GM19099 (cell line): ENCODE data around the gene CARTPT.

Experiments used
- POLR2A ChIP-seq: IDR thresholded peaks from 3 replicates; pipeline ENCODE4 v1.6.1; 2011; ENCODE audit warnings: low read depth; ENCODE audit not compliant: insufficient read length; ENCODE audit errors: extremely low read depth

CARTPT gene

DNA sequence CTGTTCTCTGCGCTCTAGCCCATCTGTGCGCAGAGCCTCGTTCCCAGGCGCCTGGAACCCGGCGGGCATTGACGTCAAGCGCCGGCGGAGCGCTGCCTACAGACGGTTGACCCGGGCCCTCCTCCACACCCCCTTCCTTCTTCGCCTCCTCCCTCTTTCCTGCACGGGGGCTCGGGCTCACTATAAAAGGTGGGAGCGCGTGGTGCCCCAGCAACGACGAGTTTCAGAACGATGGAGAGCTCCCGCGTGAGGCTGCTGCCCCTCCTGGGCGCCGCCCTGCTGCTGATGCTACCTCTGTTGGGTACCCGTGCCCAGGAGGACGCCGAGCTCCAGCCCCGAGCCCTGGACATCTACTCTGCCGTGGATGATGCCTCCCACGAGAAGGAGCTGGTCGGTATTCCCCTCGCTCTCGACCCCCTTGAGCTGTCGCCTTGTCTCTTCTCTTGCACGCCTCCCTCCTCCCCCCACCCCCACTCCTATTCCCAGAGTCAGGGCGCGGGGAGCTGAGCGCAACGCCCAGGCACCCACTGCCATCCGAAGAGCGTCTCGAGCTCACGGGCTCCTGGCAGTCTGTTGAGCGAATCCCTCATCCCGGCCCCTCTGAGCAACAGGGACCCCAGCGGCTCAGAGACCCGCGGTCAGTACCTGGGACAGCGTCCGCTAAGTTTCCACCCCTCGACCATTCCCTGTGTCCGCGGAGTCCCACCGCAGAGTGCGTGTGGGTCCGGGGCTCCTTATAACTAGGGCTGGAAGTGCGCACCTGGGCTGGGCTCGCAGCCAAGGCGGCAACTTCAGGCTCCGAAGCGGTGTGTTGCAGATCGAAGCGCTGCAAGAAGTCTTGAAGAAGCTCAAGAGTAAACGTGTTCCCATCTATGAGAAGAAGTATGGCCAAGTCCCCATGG is at the start of gene CARTPT:
CARTPT (plus strand) TSS at position 213 of the 902 bp plus-strand sequence; CDS start at position 232, 19 bp downstream.
- TF ChIP-seq POLR2A: no peak

DNA sequence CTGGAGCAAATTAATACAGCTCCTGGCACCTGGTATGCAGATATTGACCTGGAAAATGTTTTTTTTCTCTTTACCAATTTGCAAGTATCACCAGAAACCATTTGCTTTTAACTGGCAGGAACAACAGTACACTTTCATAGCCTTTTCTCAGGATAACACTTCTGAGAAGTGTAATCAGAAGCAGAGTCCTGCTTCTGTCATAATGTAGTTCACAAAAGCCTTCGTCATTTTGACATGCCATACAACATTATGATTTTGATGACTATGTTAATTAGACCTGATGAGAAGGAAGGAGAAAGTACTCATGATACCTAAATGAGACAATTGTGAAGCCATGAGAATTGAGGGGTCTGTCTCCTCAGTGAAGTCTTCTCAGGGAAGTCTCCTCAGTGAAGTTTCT is 41.1 kb upstream of the CARTPT start:
- no peak for TF ChIP-seq POLR2A

DNA sequence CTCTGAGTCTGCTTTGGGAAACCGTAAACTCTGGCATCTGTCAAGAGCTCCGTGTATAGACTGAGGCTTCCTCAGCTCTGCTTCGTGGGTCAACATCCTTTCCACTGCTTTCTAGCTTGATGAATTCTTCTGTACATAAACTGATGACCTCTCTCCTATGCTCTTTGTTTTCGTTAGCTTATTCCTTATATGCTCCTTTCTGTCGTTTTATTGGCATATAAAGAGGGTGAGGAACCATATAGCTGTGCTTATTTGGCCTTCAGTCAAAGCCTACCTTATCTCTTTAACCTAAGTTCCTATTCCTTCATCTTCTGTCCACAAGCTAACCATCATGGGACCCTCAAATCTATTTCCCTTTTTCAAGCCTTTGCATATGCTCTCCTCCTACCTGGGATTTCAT is 39.4 kb upstream of the CARTPT start:
- TF ChIP-seq POLR2A: no peak

DNA sequence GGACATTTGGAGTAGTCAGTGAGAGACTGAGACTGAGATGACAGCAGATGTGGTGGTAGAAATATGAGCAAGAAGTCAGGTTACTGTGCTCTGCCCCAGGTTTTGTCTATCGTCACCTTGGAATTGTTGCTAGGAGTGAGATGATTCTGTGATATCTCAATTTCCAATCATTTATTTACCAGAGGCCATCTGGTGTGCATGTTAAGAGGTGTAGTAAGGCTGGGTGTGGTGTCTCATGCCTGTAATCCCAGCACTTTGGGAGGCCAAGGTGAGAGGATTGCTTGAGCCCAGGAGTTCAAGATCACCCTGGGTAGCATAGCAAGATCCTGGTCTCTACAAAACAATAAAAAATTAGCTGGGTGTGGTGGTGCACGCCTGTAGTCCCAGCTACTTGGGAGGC is 38.6 kb upstream of the CARTPT start:
- TF ChIP-seq POLR2A: no peak

DNA sequence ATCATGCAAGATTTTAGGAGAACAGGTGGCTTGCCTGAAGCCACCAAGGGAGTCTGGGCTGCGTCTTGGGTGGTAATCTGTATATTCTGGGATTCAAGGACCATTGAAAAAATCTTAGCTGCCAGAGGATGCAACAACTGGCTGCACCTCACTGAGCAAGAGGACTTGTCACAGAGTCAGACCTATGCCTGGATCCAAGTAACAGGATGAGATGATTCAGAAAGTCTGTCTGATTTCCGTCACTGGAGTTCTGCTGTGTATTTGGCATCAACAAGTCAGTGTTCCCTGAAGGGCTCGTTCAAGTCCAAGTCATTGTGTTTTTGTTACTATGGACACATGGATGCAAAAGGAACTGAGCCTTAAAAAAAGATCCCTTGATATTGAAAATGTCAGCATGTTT is 37.8 kb upstream of the CARTPT start:
- TF ChIP-seq POLR2A: no peak

DNA sequence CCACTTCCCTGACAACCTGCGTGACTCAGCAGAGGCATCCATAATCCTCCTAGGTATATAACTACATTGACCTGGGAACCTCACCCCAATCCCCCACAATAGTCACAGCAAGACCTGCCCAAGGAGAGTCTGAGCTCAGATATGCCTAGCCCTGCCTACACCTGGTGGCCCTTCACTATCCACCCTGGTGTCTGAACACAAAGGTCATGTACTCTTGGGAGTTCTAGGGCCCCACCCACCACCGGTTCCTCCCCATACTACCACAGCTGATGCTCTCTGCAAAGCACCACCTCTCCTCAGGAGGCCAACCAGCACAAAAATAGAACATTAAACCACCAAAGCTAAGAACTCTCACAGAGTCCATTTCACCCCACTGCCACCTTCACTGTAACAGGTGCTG is 34.8 kb upstream of the CARTPT start:
- TF ChIP-seq POLR2A: no peak

DNA sequence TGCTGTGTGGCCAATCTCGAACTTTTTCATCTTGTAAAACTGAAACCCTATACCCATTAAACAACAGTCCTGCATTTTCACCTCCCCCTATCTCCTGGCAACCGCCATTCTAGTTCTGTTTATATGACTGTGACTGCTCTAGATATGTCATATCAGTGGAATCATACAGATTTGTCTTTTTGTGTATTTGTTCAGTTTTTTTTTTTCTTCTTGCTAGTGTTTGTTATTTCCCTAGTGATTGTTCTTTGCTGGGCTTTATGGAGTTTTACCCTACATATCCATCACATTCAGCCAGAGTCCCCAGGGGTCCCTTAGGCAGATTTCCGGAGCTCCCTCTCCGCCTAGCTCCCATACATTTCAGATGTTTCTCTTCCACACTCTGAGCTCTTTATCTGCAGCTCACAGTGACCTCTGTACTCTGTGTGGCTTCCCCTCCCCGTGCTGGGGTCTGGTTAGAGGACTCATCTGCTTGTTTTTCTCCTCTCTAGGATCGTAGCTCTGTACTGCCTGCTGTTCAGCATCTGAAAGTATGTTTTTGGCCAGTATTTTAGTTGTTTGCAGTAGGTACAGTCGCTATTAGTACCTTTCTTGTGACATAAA is 25.1 kb upstream of the CARTPT start:
- no peak for TF ChIP-seq POLR2A

DNA sequence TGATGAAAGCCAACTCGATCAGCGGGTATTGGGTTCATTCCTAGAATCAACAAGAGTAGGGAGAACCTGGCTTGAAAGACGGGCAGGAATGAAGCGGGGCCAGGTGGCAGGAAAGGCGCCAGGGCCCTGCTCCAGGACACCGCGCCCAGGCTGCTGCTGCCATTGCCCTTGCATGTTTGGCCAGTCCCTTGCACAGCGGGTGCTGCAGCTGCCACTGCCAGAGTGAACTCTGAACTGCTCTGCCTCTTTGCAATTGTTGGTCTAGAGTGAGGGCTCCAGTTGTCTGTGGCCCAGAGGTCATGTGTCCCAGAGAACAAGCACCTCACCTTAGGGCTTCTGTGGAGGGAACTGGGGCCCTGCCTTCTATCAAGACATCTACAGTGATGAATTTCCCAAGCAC is 24.0 kb upstream of the CARTPT start:
- TF ChIP-seq POLR2A: no peak

DNA sequence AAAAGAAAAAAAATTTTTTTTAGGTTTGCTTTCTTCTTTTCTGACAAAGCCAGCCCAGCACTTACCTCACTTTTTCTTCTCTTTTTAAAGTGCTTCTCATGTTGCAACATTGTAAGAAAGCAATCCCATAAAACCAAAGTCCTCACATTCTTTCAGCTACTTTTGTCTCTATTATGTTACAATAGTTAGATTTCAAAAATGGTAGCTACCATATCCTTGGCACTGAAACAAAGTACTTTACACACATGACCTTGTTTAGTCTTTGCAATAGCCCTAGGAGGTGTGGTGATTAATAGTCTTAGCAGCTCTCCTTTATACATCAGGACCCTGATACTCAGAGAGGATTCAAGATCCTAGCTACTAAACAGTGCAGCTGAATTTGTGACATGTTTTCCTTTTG is 23.5 kb upstream of the CARTPT start:
- TF ChIP-seq POLR2A: no peak

DNA sequence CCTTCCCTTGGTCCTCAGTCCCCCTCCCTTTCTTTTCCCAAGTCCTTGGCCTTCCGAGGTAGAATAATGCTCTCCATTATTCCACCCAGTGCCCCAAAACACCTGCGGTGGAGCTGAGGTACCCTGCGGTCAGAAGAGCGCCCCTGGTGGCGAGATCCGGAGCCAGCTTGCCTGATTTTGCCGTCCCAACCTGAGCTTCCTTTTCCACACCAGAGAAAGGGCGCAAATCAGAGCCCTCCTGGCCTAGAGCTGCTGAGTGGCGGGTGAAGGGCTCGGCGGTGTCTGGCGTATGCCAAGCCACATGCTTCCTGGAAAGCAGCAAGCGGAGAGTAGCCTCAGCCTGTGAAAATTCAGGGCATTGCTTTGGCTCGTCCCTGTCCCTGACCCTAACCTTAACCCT is 21.1 kb upstream of the CARTPT start:
- TF ChIP-seq POLR2A: no peak

DNA sequence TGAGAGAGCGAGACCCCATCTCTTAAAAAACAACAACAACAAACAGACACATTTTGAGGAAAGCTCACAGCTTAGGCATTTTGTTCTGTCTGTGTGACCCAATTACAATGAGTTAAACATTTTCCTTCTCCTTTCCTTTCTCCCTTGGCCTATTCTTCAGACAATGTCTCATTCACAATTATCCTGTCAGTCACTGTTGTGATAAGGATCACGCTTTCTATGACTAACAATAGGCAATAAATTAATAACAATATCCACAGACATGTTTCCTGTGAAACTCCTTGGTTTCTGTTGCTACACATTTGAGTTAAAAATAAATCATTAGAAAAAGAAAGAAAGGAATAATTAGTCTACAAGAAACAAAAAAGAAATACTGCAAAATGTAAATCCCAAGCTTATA is 19.8 kb upstream of the CARTPT start:
- TF ChIP-seq POLR2A: no peak

DNA sequence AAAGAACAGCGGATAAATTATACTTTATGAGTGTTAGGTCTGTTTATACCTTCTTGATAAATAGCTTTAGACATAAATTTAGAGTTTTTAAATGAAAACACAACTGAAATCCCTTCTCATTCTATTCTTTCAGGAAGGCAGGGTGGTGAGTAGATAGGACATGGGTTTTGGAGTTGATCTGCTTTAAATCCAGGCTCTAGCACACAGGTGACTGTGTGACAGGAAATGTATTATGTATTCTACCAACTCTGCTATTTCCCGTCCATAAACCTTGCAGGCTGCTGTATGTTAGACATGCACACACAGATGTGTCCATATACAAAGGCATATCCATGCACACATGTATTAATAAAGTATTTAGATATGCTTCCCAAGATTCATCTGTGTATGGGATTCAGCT is 19.3 kb upstream of the CARTPT start:
- TF ChIP-seq POLR2A: no peak

DNA sequence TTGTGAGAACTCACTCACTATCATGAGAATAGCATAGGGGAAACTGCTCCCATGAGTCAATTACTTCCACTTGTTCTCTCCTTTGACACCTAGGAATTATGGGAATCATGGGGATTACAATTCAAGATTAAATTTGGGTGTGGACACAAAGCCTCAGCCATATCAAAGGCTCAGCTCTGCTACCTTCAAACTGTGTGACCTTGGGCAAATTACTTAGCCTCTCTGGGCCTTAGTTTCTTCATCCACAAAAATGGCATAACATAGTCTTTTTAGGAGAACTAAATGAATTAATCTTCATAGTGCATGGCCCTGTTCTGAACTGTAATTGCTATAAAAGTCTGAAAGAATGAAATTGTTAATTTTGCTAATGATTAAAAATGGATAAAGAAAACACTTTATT is 18.3 kb upstream of the CARTPT start:
- no peak for TF ChIP-seq POLR2A

DNA sequence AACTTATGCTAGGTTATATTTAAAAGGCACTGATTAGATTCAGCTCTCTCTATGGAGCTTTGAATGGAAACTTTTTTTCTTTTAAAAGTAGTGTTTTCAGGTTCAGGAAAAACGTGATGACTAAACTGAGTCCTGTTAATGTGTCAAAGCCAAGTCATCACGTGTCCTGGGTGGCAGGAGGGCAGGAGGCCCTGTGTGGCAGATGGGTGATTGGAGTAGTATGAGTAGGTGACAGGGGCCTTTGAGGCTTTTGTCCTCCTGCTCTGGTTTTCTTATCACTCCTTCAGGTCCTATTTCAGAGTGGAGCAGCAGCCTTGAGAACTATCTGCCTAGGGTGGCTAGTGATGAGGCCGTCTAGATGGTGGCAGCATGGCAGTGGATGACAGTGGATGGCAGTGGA is 17.7 kb upstream of the CARTPT start:
- TF ChIP-seq POLR2A: no peak

DNA sequence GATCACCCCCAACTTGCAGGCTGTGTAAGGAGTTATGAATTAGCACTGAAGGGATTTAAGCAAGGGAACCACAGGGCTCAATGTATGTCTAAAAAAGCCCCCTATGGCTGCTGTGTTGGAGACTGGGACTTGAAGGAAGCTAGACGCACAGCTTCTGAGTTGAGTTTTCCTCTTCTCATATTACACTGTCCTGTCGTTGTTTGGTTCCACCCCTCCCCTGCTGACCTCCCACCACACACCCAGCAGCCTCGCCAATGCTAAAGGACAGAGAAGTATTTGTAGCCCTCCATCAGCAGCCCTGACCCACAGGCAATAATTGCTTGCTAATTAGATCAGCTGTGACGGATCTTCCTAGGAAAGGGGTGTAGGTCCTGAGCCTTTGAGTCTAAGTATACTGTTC is 15.1 kb upstream of the CARTPT start:
- no peak for TF ChIP-seq POLR2A

DNA sequence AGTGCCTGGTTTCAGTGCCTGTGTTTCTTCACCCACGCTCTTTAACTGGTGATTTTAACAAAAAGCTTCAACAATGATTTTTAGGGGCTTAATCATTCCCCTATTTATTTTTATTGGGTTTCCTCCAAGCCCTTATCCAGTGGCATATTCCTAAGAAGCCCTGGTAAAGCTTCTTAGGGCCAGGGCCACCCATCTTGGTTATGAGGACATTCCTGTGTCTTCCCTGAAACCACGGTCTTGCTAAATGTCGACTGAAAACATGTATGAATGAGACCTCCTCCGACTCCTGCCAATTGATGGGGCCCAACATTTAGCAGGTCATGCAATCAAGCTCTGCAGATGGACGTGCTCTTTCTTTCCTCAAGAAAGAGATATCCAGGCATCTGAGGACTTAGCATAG is 13.7 kb upstream of the CARTPT start:
- no peak for TF ChIP-seq POLR2A

DNA sequence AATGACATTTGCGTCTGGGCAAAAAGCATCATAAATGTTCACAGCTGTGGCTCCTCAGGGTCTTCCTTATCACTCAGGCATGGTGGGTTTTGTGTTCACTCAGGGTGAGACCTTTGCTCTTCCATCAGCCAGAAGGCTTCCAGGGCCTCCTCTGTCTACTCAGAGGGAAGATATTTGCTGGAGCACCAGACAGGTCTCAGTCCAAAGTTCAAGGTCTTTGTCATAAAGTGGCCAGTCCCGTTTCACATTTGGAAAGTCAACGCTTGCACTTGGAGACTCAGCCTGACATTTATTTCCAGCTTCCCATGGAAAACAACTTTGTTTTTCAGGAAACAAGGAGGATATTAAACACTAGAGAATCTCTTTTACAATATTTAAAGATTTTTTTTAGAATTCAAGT is 12.2 kb upstream of the CARTPT start:
- TF ChIP-seq POLR2A: no peak

DNA sequence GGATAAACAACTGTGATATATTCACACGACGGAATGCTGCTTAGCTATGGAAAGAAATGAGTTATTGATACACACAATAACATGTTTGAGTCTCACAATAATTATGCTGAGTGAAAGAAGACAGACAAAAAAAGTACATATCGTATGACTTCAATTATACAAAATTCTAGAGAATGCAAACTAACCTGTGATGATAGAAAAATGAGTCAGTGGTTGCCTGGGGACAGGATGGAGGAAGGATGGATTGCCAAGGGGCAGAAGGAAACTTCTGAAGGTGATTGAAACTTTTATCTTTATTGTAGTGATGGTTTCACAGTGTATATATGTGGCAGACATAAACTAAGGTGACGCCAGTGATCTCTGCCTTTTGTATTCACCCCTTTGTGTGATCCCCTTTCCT is 7.5 kb upstream of the CARTPT start:
- no peak for TF ChIP-seq POLR2A
